Ishikawa (cell line): ENCODE data around the gene SCAF1.
A peak's percentile ranks its signal among the peaks of the same experiment; 100 is the strongest.

Experiments used
- CEBPB ChIP-seq: IDR thresholded peaks from 2 replicates; pipeline ENCODE4 v1.6.1; 2012
- CREB1 ChIP-seq: IDR thresholded peaks from 2 replicates; pipeline ENCODE4 v1.6.1; 2012; ENCODE audit warnings: low read depth
- EGR1 ChIP-seq: IDR thresholded peaks from 2 replicates; pipeline ENCODE4 v1.6.1; 2012
- EP300 ChIP-seq: IDR thresholded peaks from 2 replicates; pipeline ENCODE4 v1.6.1; 2012; ENCODE audit warnings: borderline replicate concordance
- FOXM1 ChIP-seq: IDR thresholded peaks from 2 replicates; pipeline ENCODE4 v1.6.1; 2012; ENCODE audit warnings: low read depth, borderline replicate concordance
- NFIC ChIP-seq: IDR thresholded peaks from 2 replicates; pipeline ENCODE4 v1.6.1; 2012
- RAD21 ChIP-seq: IDR thresholded peaks from 2 replicates; pipeline ENCODE4 v1.6.1; 2012; ENCODE audit warnings: low read depth
- REST ChIP-seq: IDR thresholded peaks from 2 replicates; pipeline ENCODE4 v1.6.1; 2012; ENCODE audit warnings: low read depth, mild to moderate bottlenecking
- TAF1 ChIP-seq: IDR thresholded peaks from 2 replicates; pipeline ENCODE4 v1.6.1; 2012; ENCODE audit warnings: low read depth, mild to moderate bottlenecking
- TCF12 ChIP-seq: IDR thresholded peaks from 2 replicates; pipeline ENCODE4 v1.6.1; 2012; ENCODE audit warnings: low read depth
- TEAD4 ChIP-seq: IDR thresholded peaks from 2 replicates; pipeline ENCODE4 v1.6.1; 2012
- USF1 ChIP-seq: IDR thresholded peaks from 2 replicates; pipeline ENCODE4 v1.6.1; 2012
- YY1 ChIP-seq: IDR thresholded peaks from 2 replicates; pipeline ENCODE4 v1.6.1; 2012; ENCODE audit warnings: low read depth
- ZBTB7A ChIP-seq: IDR thresholded peaks from 2 replicates; pipeline ENCODE4 v1.6.1; 2012; ENCODE audit warnings: low read depth
- TF ChIP-seq, protein P1 (sequence below): IDR thresholded peaks from 2 replicates; pipeline ENCODE4 v1.6.1; 2012

The SCAF1 gene

GRCh38 chr19:49687566-49688316 lies 45.7 kb downstream of the SCAF1 start:
- TF ChIP-seq CREB1 (no peak), YY1 (no peak), TAF1 (no peak), REST (no peak), EGR1 (no peak), TEAD4 (no peak), NFIC (no peak)

- TF ChIP-seq TEAD4 = no peak
- TF ChIP-seq ZBTB7A = 0 out of 2 replicates have a peak, but pooled peaks have one; percentile 8
- TF ChIP-seq CREB1 = no peak
These were observed 46.6 kb downstream of the SCAF1 start for GRCh38 chr19:49688531-49689132.

GRCh38 chr19:49689133-49690078 lies 47.4 kb downstream of the SCAF1 start, which contains the start of gene ADM5:
ADM5 (plus strand) TSS chr19:49689594; CDS start chr19:49689838, 244 bp downstream.
- TF ChIP-seq ZBTB7A = no peak
- TF ChIP-seq USF1 = no peak
- no peak for TF ChIP-seq REST
- no peak for TF ChIP-seq FOXM1
- TF ChIP-seq TEAD4 = no peak
- no peak for TF ChIP-seq CEBPB
- TF ChIP-seq NFIC = no peak
- TF ChIP-seq EGR1 = no peak
- TF ChIP-seq RAD21 = no peak
- no peak for TF ChIP-seq EP300

- TF ChIP-seq, protein P1, sequence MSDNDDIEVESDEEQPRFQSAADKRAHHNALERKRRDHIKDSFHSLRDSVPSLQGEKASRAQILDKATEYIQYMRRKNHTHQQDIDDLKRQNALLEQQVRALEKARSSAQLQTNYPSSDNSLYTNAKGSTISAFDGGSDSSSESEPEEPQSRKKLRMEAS = no peak
- no peak for TF ChIP-seq RAD21
- no peak for TF ChIP-seq CEBPB
- no peak for TF ChIP-seq REST
- TF ChIP-seq CREB1 = no peak
- TF ChIP-seq TCF12 = no peak
- no peak for TF ChIP-seq TAF1
- no peak for TF ChIP-seq NFIC
- no peak for TF ChIP-seq YY1
These were observed 48.2 kb downstream of the SCAF1 start for GRCh38 chr19:49690079-49690655.
